Measurements from ENCODE around the gene ATP2C1. TPM values are rescaled to one million over a fixed set of nuclear protein-coding genes. Genes with fewer than 3 reads are reported as not detected.

ATP2C1 gene
- polyA plus RNA-seq, 1 donor from 2014 or later: 8.9 TPM

DNA sequence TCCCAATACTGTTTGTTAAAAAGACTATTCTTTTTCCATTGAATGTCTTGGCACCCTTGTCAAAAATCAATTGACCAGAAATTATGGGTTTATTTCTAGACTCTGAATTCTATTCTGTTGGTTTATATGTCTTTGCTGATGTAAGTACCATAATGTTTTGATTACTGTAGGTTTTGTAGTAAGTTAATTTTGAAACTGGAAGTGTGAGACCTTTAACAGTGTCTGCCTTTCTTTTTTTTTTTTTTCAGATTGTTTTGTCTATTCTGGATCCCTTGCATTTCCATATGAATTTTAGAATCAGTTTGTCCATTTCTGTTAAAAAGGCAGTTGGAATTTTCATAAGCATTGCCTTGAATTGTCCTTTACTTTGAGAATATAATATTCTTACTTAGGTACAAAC is 13.6 kb downstream of the ATP2C1 start:
- Mint-ChIP-seq H3K27ac (no peak overlapping the region), H3K27me3 (no peaks in the 10 kb centered on the region), H3K36me3 (peaks cover 3% of the 10 kb centered on the region), H3K4me3 (no peak overlapping the region), H3K9me3 (no peaks in the 10 kb centered on the region), H3K4me1 (peaks cover 29 to 51% (median 39%) of the 10 kb centered on the region in 3 donors)

DNA sequence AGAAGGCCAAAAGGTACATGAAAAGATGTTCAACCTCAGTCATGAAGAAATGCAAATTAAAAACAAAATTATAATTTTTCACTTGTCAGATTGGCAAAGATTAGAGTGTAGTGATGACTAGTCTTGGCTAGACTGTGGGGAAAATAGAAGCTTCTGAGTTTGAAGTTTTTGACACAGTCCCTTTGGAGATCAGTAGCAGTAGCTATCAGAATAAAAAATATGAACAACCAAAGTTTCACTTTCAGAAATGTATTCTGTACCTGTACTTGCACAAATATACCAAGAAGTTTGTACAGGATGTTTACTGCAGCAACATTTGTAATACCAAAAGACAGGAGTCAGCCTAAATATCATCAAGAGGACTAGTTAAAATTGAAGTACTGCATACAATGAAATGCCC is 14.1 kb downstream of the ATP2C1 start:
- H3K4me3 Mint-ChIP-seq: no peak overlapping the region
- no peak overlapping the region for H3K27ac Mint-ChIP-seq
- no peaks in the 10 kb centered on the region for H3K9me3 Mint-ChIP-seq
- H3K27me3 Mint-ChIP-seq: no peaks in the 10 kb centered on the region
- peaks cover 29 to 48% (median 35%) of the 10 kb centered on the region in 3 donors for H3K4me1 Mint-ChIP-seq
- H3K36me3 Mint-ChIP-seq: peaks cover 3% of the 10 kb centered on the region

DNA sequence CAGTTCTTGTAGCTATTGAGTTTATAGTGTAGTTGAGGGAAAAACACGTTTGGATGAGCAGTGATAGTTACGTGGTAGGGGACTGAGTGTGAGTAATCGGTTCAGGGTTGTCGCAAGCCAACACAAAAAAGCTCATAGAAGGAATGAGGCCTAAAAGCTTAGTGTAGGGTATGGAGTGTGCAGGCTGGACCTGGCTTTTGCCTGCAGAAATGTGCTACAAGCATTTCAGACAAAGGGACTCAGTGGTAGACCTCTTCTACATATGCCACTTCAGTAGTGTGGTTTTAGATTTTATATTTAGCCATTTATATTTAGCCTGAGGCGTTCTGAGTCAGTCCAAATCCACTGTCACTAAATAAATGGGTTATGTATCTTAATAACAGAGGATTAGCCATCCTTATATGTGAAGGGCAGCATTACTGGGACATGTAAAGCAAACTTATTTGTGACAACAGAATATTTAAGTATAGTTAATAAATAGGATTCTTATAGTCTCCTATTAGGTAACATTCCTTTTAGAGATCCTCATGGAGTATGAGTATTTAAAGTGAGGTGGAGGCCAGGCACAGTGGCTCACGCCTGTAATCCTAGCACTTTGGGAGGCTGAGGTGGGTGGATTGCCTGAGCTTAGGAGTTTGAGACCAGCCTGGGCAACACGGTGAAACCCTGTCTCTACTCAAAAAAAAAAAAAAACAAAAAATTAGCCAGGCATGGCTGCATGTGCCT is 21.8 kb downstream of the ATP2C1 start:
- Mint-ChIP-seq H3K9me3 (peaks cover 0 to 3% (median 2%) of the 10 kb centered on the region in 3 donors), H3K4me1 (peaks cover 24 to 35% (median 30%) of the 10 kb centered on the region in 3 donors), H3K27me3 (no peaks in the 10 kb centered on the region), H3K27ac (peak overlapping the region in 2 of 3 donors; percentile 0 to 20), H3K36me3 (peaks cover 11% of the 10 kb centered on the region), H3K4me3 (no peak overlapping the region)

DNA sequence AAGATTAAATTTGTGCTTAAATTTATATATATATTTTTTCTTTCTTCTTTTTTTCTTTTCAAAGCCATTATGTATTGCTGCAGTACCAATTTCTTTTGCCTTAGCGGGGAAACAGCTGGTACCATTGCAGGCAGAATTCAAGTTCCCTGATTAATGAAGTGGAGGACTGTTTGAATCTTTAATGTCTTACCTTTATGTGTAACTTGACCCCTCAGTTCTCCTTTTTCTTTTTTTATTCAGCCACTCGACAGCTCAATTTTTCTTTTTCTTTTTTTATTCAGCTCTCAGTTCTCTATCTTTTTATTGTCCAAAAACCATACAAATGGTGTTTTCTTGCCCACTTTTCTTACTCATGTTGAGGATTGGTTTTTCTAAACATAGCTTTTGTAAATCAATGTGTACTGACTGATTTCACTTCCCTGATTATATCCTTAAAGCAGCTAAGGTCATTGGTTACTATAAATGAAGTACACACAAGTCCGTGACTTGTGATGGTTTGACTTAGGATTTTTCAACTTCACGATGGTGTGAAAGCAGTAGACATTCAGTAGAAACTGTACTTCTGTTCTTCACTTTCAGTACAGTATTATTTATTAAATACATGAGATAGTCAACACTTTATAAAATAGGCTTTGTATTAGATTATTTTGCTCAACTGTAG is 22.8 kb downstream of the ATP2C1 start:
- H3K4me3 Mint-ChIP-seq: peak overlapping the region in 2 of 4 donors; percentile 2 to 61
- H3K9me3 Mint-ChIP-seq: peaks cover 0 to 3% (median 2%) of the 10 kb centered on the region in 3 donors

DNA sequence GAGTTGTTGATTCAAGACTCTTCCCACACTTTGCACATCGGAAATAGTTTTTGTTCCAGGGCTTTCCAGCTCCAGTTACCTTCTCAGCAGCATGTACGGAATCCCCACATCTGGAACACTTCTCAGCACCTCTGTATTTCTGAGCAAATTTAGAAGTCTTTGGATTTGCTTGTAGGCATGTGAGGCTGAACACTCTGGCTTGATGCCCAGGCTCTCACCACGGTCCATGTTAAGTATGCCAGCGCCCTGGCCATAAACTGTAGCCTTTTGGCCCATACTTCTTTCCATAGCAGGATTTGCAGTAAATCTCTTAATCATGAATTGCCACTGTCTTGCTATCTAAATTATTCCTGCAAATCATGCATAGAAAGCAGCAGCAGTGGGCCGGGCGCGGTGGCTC is 24.4 kb downstream of the ATP2C1 start:
- Mint-ChIP-seq H3K27ac (no peak overlapping the region), H3K4me3 (peak overlapping the region in 1 of 4 donors; percentile 65)

More for the DNA sequence above, 22.8 kb downstream of the ATP2C1 start:
- Mint-ChIP-seq H3K36me3 (peaks cover 11% of the 10 kb centered on the region), H3K27ac (peak overlapping the region in 1 of 3 donors; percentile 26), H3K4me1 (peaks cover 26 to 35% (median 32%) of the 10 kb centered on the region in 3 donors), H3K27me3 (no peaks in the 10 kb centered on the region)

DNA sequence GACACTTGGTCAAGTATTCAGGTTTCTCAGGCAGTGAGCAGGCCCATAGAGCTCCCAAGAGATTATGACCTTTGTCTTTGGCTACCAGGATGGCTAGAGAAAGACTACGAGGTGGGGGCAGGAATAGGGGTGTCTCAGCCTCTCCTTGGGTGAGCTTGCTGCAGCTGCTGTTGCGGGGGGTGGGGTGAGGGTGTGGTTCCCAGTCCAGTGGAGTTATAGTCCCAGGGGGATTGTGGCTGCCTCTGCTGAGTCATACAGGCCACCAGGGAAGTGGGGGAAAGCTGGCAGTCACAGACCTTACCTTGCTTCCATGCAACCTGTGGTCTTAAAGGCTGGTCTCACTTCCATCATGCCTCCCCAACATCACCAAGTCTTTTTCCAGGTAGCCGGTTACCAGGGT is 31.7 kb downstream of the ATP2C1 start:
- peak overlapping the region in 2 of 3 donors; percentile 21 to 45 for H3K27ac Mint-ChIP-seq
- H3K36me3 Mint-ChIP-seq: peaks cover 6% of the 10 kb centered on the region
- no peaks in the 10 kb centered on the region for H3K27me3 Mint-ChIP-seq
- peak overlapping the region in 2 of 4 donors; percentile 19 to 83 for H3K4me3 Mint-ChIP-seq
- H3K4me1 Mint-ChIP-seq: peaks cover 36 to 37% (median 37%) of the 10 kb centered on the region in 3 donors
- peaks cover 0 to 8% (median 4%) of the 10 kb centered on the region in 3 donors for H3K9me3 Mint-ChIP-seq

More for the DNA sequence above, 24.4 kb downstream of the ATP2C1 start:
- peaks cover 37 to 42% (median 40%) of the 10 kb centered on the region in 3 donors for H3K4me1 Mint-ChIP-seq
- no peaks in the 10 kb centered on the region for H3K27me3 Mint-ChIP-seq
- H3K36me3 Mint-ChIP-seq: peaks cover 13% of the 10 kb centered on the region
- peaks cover 0 to 3% (median 2%) of the 10 kb centered on the region in 3 donors for H3K9me3 Mint-ChIP-seq

DNA sequence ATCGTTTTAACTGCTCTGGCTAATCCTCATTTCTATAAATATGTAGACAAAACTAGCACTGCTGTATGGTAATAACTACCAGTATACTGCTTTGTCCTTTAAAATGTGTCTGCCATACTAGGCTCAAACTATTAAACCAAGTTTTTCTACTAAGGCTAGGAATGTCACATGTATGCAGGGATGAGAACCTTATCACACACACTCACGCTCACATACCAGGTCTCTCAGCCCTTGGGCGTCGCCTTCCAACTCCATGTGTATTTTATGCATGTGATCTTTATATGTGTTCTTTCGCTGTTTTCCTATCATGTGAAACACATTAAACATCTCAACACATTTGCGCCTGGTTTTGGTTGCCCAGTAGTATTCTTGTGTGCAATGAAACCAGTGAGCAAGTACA is 32.6 kb downstream of the ATP2C1 start:
- no peaks in the 10 kb centered on the region for H3K27me3 Mint-ChIP-seq
- H3K27ac Mint-ChIP-seq: no peak overlapping the region
- H3K9me3 Mint-ChIP-seq: peaks cover 0 to 8% (median 4%) of the 10 kb centered on the region in 3 donors
- H3K4me3 Mint-ChIP-seq: peak overlapping the region in 1 of 4 donors; percentile 74
- H3K36me3 Mint-ChIP-seq: peaks cover 6% of the 10 kb centered on the region
- peaks cover 35 to 37% (median 35%) of the 10 kb centered on the region in 3 donors for H3K4me1 Mint-ChIP-seq

DNA sequence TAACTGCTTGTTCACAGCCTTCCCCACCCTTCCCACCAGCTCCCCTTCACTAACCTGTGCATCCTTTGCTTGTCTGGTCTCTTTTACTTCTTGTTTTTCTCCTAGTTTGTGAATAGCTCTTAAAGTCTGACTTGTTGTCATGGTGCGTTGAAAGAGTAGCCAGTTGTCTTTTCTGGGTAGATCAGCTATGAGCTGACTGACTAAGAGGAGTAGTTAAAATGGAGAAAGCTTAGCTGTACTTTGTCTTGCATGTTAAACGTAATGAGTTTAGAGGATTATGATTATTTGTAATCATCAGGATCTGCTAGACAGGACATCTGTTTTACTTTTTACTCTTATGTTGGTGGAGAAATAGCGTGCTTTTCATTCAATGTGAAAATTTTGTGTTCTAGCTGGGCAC is 35.9 kb downstream of the ATP2C1 start:
- peaks cover 4% of the 10 kb centered on the region for H3K36me3 Mint-ChIP-seq
- no peaks in the 10 kb centered on the region for H3K9me3 Mint-ChIP-seq
- H3K27me3 Mint-ChIP-seq: no peaks in the 10 kb centered on the region
- peak overlapping the region in 1 of 4 donors; percentile 65 for H3K4me3 Mint-ChIP-seq
- no peak overlapping the region for H3K27ac Mint-ChIP-seq
- peaks cover 19 to 24% (median 22%) of the 10 kb centered on the region in 3 donors for H3K4me1 Mint-ChIP-seq

DNA sequence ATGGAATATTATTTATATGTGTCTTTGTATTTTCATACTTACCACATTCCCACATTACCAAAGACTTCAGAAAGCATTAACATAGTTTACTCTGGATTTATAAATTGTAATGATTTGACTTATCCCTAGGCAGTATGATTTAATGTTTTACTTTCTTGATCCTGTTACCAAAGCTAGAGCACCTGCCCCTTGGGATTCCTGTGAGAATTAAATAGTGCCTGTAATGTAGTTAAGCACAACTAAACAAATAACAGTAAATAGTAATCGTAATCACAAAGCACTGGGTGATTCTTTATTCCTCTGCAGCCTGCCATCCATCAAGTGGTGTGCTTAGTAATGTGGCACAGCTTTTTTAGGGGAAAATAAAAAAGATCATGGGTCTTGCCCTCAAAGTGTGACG is 39.1 kb downstream of the ATP2C1 start:
- peaks cover 0 to 4% (median 3%) of the 10 kb centered on the region in 3 donors for H3K4me1 Mint-ChIP-seq
- no peaks in the 10 kb centered on the region for H3K9me3 Mint-ChIP-seq
- peaks cover 2% of the 10 kb centered on the region for H3K36me3 Mint-ChIP-seq
- no peak overlapping the region for H3K27ac Mint-ChIP-seq
- H3K27me3 Mint-ChIP-seq: no peaks in the 10 kb centered on the region
- H3K4me3 Mint-ChIP-seq: no peak overlapping the region

DNA sequence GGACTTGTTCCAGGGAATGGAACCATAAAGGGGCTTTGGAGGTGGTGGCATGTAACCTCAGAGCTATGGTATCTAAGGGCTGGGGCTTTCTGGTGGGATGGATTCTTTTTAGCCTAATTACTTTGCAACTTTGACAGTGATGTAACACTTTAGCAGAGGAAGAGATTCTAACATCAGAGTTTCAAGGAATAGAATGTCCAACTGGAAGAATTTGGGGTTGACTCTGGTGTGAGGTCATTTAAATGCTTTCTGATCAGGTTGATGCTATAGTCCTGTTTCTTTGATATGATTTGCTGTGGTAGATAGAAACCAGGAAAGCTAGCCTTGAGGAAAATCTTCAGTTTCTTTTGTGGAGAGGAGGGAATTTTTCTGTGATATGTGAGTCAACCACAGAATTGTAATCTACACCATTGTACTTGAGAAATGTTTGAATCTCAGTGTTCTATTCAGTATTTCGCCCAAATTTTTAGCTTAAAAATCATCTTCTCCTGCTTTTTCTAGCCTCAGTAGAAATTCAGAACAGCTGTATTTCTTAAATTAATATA is 40.0 kb downstream of the ATP2C1 start:
- H3K27me3 Mint-ChIP-seq: no peaks in the 10 kb centered on the region
- peaks cover 0 to 4% (median 2%) of the 10 kb centered on the region in 3 donors for H3K4me1 Mint-ChIP-seq
- H3K9me3 Mint-ChIP-seq: no peaks in the 10 kb centered on the region
- no peak overlapping the region for H3K27ac Mint-ChIP-seq
- H3K36me3 Mint-ChIP-seq: peaks cover 2% of the 10 kb centered on the region
- H3K4me3 Mint-ChIP-seq: no peak overlapping the region

DNA sequence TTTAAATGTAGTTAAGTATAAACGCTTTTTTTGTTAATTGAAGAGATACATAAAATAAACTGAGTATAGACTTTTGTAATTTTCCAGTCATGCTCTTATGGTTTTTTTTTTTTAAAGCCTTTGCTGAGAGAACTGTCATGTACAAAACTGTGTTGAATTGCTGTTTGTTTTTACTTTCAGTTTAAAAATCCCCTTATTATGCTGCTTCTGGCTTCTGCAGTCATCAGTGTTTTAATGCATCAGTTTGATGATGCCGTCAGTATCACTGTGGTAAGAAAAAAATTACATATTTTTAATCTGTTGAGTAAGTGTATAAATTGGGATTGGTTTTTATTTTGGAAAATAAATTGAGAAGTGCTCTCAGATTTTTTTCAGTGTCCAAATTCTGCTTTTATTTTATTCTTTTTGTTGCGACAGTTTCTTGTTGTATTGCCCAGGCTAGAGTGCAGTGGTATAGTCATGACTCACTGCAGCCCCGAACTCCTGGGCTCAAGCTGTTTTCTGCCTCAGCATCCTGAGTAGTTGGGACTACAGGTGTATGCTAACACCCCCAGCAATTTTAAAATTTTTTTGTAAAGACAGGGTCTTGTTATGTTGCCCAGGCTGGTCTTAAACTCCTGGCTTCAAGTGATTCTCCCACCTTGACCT is 40.7 kb downstream of the ATP2C1 start:
- Mint-ChIP-seq H3K4me1 (peaks cover 0 to 3% (median 2%) of the 10 kb centered on the region in 3 donors), H3K4me3 (no peak overlapping the region), H3K36me3 (peaks cover 2% of the 10 kb centered on the region), H3K27me3 (no peaks in the 10 kb centered on the region), H3K9me3 (no peaks in the 10 kb centered on the region), H3K27ac (no peak overlapping the region)

DNA sequence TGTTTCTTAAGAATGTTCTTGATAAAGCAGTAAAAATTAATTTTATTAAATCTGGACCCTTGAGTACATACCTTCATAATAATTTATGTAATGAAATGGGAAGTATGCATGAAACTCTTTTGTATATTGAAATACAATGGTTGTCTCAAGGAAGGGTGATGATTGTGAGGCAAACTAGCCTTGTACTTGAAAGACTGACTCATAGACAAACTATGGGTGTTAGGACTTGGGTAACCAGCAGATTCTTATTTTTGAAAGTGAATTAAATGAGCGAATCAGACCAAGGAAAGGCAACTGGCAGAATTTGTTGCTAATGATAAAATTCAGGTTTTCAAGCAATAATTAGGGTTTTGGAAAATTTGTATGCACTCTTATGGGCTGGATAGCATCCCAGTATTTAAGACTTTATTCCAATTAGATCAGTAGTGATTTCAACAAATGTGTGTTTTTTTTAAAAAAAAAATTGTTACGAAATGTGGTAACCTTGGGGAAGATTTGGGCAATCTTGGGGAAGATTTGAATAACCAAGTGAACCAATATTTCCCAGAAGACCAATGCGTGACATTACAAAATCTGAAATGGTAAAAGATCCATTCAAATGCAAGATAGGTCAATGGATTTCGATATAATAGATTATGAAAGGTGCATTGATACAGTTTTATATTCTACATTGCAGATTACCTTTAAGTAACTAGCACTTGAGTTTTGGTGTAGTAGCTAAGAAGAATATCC is 42.0 kb downstream of the ATP2C1 start:
- Mint-ChIP-seq H3K4me1 (no peaks in the 10 kb centered on the region), H3K27ac (no peak overlapping the region), H3K9me3 (no peaks in the 10 kb centered on the region), H3K4me3 (no peak overlapping the region), H3K27me3 (no peaks in the 10 kb centered on the region), H3K36me3 (peaks cover 6% of the 10 kb centered on the region)

DNA sequence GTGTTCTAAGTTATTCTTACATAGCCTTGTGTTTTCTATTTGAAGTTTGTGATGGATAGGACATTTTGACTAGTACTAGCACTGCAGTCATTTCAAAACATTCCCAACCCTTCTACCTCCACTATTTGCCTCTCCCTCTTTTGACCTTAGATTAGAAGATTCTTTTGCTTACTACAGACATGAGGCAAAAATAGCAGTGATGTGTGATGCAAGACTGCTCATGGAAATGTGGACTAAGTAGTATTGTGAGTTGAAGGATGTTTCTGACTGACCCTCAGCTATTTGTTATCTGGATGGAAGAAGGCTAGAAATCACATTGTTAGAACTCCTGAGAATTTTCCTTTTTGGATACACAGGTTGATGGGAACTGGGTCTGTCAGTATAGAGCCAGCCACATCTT is 45.9 kb downstream of the ATP2C1 start:
- H3K36me3 Mint-ChIP-seq: peaks cover 17% of the 10 kb centered on the region
- no peaks in the 10 kb centered on the region for H3K9me3 Mint-ChIP-seq
- H3K4me3 Mint-ChIP-seq: no peak overlapping the region
- no peaks in the 10 kb centered on the region for H3K27me3 Mint-ChIP-seq
- no peak overlapping the region for H3K27ac Mint-ChIP-seq
- no peaks in the 10 kb centered on the region for H3K4me1 Mint-ChIP-seq

DNA sequence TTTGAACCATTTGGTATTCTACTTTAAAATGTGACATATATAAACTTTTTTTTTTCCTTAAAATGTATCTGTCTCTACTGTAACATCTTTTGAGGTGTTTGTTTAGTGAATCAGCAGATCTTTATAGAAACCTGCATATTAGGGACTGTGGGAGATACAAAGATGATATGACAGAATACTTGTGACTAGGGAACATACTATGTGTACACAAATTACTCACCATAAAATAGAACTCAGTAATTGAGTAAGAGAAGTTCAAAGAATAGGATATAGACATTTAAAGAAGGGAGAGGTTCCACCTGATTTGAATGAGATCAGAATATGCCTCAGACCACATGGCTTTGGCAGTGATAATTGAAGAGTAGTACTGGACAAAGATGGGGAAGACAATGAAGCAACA is 47.9 kb downstream of the ATP2C1 start:
- no peak overlapping the region for H3K27ac Mint-ChIP-seq
- peaks cover 28% of the 10 kb centered on the region for H3K36me3 Mint-ChIP-seq
- H3K4me1 Mint-ChIP-seq: no peaks in the 10 kb centered on the region
- no peak overlapping the region for H3K4me3 Mint-ChIP-seq
- no peaks in the 10 kb centered on the region for H3K27me3 Mint-ChIP-seq
- peaks cover 0 to 2% (median 0%) of the 10 kb centered on the region in 3 donors for H3K9me3 Mint-ChIP-seq

Measured in IgD-negative memory B cell (primary cell).